Measurements from ENCODE around the gene YPEL1.
"Not testable (repeated sequence)": the region's sequence is repeated elsewhere in the genome, so short reads cannot be mapped to it uniquely, and the experiment has no call there.

The YPEL1 gene

DNA sequence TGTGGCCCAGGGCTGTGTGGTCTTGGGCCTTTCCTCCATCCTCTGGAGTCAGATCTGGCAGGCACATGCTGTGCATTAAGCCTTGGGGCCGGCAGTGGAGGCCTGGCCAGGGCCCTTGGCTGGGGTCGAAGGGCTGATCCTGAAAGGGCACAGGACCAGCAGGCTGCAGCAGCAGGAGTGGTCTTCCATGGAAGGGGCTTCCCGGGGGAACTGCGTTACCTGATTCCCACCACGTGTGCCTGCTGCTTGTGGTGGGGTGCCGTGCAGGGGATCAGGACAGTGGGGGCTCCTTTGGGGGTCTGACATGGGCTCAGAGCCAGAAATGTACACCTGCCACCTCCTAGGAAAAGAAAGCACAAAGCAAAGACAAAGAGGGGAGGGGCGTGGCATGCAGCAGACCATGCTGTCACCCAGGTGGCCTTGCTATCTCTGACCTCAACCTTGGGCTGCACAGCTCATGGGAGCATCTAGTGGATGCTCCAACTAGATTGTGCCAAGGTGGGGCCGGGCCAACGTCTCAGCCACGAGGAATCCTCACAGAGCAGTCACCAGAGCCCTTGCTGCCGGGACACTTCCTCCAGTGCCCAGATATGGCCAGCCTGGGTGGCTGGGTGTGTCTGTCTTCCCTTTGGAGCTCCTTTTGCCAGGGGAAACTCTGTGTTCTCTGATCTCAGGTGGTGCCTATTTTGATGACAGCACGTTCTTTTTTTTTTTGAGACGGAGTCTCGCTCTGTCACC is 17.9 kb upstream of the YPEL1 start:
- no peak for DNase-seq

DNA sequence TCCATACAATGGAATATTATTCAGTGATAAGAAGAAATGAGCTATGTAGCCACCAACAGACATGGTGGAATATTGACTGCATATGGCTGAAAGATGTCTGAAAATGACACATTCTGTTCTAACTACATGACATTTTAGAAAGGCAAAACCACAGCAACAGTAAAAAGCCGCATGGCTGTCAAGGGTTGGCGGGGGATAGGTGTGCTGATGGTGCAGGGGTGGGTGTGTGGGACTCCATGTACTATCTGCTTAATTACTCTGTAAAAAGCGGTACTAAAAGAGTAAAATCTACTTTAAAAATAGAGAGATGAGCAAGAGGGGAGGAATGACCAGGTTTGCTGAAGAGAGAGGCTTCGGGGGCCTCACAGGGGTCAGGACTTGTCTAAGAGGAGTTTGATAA is 16.7 kb upstream of the YPEL1 start:
- no peak for DNase-seq

GRCh38 chr22:21745948-21746347 is 10.4 kb upstream of the YPEL1 start:
- no peak for DNase-seq

- DNase-seq: not testable (repeated sequence)
These were observed 9.3 kb upstream of the YPEL1 start for GRCh38 chr22:21744917-21745316.

- DNase-seq: no peak
These were observed 6.2 kb upstream of the YPEL1 start for GRCh38 chr22:21741790-21742189.

- DNase-seq: no peak
These were observed 5.5 kb upstream of the YPEL1 start for GRCh38 chr22:21741059-21741458.

DNA sequence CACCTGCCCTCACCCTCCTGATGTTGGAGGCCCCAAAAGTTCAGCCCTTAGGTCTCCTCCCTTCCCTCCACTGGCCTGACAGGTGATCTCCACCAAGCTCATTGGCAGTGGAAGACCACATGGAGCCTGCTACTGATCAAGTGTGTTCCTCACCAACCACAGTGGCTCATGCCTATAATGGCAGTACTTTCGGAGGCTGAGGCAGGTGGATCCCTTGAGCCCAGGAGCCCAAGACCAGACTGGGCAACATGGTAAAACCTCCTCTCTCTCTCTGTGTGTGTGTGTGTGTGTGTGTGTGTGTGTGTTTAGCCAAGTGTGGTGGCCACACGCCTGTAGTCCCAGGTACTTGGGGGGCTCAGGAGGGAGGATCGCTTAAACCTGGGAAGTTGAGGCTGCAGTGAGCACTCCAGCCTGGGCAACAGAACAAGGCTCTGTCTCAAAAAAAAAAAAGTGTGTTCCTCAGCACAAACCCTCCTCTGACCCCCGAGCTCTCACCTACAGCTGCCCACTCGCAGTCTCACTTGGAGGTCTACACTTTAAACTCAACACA is 4.3 kb upstream of the YPEL1 start:
- no peak for DNase-seq

DNA sequence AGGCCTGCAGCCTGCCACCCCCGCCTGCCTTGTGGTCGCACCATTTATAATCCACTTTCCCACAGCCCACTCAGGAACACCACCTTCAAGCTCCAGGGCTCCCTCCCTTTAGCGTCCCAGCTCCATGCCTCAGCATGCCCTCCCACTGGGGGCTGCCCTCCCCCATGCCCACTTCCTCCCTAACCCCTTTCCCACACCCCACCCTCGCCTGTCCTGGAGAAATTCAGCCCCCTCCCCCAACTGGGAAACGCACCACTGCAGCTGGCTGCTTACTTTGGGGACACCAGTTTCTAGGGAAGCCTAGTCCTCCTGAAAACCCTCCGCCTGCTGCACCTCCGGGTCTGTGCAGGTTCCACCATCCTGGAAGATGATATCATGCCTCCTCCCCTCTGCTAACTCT is 3.4 kb upstream of the YPEL1 start:
- DNase-seq: no peak

- no peak for DNase-seq
These were observed 2.5 kb upstream of the YPEL1 start for GRCh38 chr22:21738081-21738480.

GRCh38 chr22:21736948-21737347 is 1.4 kb upstream of the YPEL1 start:
- no peak for DNase-seq

DNA sequence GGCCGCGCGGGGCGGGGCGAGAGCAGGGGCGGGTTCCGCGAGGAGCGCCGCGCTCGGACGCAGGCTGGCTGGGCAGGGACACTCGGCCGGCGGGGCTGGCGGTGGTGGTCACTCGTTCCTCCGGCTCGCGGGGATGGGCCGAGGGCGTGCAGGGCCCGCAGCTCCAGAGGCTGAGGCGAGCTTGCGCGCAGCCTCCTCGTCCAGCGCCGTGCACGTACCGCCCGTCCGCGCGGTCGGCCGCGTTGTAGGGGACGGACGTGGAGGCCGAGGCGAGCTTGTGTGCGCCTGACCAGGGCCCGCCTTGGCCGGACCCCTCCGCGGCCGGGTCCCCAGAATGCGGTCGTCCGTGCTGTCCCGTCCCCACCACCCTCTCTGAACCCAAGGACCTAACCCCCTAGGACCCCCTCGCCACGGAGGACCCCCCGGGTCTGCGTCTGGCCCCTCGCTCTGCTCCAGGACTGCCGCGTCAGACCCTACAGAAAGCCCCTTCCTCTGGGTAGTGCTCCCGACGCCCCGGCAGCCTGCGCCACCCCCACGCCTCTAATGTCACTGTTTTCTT is 569 bp upstream of the YPEL1 start:
- no peak for DNase-seq

DNA sequence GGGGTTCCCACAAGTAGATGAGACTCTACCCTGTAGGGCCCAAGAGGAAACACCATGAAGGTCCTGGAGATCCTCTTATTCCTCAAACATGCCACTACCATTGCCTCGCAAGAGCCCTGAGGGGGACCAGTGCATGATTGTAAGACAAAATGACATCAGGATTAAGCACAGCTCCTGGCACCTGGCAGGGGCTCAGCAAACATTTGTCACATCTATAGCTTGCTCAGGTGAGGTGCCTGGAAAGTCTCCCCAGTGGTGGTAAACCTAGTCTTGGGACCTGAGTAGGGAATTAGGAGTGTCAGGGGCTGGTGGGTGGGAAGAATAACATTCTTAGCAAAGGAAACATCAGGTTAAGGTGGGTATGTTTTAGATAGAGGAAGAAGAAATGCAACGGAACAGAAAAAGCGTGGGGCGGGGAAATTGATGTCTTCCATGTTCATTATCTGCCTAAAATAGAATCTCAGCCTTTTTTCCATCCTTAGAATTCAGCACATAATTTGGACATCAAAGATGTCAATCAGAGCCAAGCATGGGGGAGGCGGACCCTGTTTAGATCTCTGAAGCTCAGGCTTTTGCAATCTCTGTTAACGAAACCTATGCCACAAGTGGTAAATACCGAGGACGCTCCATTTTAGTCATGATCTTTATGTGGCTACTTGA is 924 bp downstream of the YPEL1 start:
- no peak for DNase-seq

DNA sequence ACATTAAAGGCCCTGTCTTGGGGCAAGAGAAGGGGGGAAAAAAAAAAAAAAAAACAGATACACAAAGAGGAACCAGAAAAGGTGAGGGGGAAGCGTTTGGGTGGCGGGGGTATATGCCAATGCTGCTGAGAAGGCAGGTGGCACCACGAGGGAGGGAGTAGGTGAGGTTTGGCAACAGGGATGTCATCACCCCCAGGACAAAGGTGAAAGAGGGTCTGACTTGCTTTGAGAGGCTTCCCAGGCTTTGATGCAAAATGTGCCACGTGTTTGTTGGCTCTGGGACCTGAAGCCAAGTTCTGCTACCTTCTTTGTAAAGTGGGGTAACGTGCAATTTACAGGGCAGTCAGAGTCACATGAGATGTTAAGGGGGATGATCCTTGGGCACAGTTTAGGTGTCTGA is 4.1 kb downstream of the YPEL1 start:
- no peak for DNase-seq

- DNase-seq: no peak
These were observed 4.9 kb downstream of the YPEL1 start for GRCh38 chr22:21730535-21731308.

- DNase-seq: not testable (repeated sequence)
These were observed 6.4 kb downstream of the YPEL1 start for GRCh38 chr22:21729184-21729583.

DNA sequence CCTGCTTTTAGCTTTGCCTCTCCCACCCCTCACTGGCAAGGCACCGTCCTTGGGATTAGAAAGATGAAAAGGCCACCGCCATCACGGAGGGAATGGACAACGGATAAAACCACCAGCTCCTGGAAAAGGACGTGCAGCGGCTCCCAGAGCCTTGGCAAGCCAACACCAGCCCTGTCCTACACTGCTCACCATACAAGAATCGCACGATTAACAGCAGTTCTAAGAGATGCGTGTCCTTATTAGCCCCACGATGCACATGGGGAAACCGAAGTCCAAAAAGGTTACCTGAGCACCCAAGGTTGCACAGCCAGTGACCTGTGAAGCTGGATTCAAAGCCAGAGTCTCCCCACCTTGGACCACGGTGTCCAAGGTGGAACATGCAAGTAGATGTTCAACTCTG is 7.3 kb downstream of the YPEL1 start:
- DNase-seq: no peak

GRCh38 chr22:21727768-21728167 is 7.8 kb downstream of the YPEL1 start:
- no peak for DNase-seq

- DNase-seq: no peak
These were observed 8.4 kb downstream of the YPEL1 start for GRCh38 chr22:21727159-21727558.

DNA sequence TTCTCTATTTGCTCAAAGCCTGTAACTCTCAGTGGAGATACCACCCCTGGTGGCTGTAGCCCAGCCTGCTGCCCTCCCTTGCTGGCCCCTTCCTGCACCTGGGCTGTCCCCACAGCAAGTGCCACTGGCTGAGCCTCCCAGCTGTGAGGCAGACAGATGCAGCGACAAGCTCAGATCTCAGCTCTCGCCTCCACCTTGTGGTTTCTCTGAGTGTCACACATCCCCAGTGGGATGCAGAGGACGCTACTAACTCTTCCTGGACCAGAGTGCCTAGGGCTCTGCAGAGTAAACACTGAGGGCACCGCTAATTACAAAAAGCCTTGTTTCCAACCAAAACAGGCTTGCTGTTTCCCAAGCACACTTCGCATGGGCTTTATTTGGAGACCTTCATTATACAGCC is 8.9 kb downstream of the YPEL1 start:
- DNase-seq: no peak

GRCh38 chr22:21725956-21726649 is 9.5 kb downstream of the YPEL1 start:
- DNase-seq: no peak

GRCh38 chr22:21724496-21724895 is 11.1 kb downstream of the YPEL1 start:
- DNase-seq: not testable (repeated sequence)

DNA sequence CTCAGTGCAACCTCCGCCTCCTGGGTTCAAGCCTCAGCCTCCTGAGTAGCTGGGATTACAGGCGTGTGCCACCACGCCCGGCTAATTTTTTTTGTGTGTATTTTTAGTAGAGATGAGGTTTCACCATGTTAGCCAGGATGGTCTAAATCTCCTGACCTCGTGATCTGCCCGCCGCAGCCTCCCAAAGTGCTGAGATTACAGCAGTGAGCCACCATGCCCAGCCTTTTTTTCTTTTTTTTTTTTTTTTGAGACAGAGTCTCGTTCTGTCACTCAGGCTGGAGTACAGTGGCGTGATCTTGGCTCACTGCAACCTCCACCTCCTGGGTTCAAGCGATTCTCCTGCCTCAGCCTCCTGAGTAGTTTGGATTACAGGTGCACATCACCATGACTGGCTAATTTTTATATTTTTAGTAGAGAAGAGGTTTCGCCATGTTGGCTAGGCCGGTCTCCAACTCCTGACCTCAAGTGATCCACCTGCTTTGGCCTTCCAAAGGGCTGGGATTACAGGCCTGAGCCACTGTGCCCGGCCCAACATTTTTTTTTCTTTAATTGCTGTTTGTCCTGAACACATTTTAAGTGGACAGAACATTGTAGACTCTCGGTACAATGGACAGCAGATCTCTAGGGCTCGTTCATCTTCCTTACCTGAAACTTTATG is 14.3 kb downstream of the YPEL1 start:
- not testable (repeated sequence) for DNase-seq

All from activated CD4-positive, CD25-positive, alpha-beta regulatory T cell treated with anti-CD3 and anti-CD28 coated beads, Interleukin-2, amount 50 U/mL, for 72 hours (primary cell).